WTC11 (cell line): ENCODE measurements around the gene FAM204A. TPM values are rescaled to one million over a fixed set of nuclear protein-coding genes. Genes with fewer than 3 reads are reported as not detected.

Experiments used
- ATAC-seq: fragments of 200-7000 bp; cut with Tn5 transposase; 2 replicates; pipeline ENCODE4 v1.10.0; 2021; ENCODE audit warnings: mild to moderate bottlenecking, moderate library complexity
- CTCF ChIA-PET: fragments of 300-600 bp; sonication (Branson Sonifier 250); formaldehyde crosslinking; loops from one replicate; lab custom pipeline; 2021; ENCODE audit warnings: antibody characterized with exemption; lab: Charles Lee
- POLR2A ChIA-PET: fragments of 350-600 bp; sonication (Branson Sonifier 250); formaldehyde crosslinking; loops from one replicate; lab custom pipeline; 2021; ENCODE audit warnings: antibody characterized with exemption; lab: Charles Lee
- DNase-seq: peaks from one replicate; pipeline ENCODE4 v3.0.0; 2021; ENCODE audit warnings: low spot score
- H3K27ac Mint-ChIP-seq: 2 replicates; pipeline ENCODE4 v1.8.0; 2021; ENCODE audit warnings: mixed read lengths
- H3K27me3 Mint-ChIP-seq: 2 replicates; pipeline ENCODE4 v1.8.0; 2021; ENCODE audit warnings: low read depth, mild to moderate bottlenecking, moderate library complexity, mixed read lengths
- H3K36me3 Mint-ChIP-seq: 2 replicates; pipeline ENCODE4 v1.8.0; 2021; ENCODE audit warnings: mixed read lengths
- H3K4me1 Mint-ChIP-seq: 2 replicates; pipeline ENCODE4 v1.8.0; 2022; ENCODE audit warnings: mixed read lengths
- H3K4me3 Mint-ChIP-seq: 2 replicates; pipeline ENCODE4 v1.8.0; 2021; ENCODE audit warnings: mild to moderate bottlenecking, moderate library complexity, mixed read lengths
- H3K9me3 Mint-ChIP-seq: 2 replicates; pipeline ENCODE4 v1.8.0; 2021; ENCODE audit warnings: mixed read lengths
- ARID4B ChIP-seq: sonication (generic); formaldehyde crosslinking; IDR thresholded peaks from 2 replicates; pipeline ENCODE4 v1.8.0; 2023; ENCODE audit warnings: missing genetic modification reagents, mild to moderate bottlenecking, borderline replicate concordance
- CBFB ChIP-seq: sonication (generic); formaldehyde crosslinking; IDR thresholded peaks from 2 replicates; pipeline ENCODE4 v1.8.1; 2022; ENCODE audit warnings: mild to moderate bottlenecking, low read depth, missing genetic modification reagents
- CDX4 ChIP-seq: fragments of 250-450 bp; sonication (Bioruptor Pico); IDR thresholded peaks from 2 replicates; pipeline ENCODE4 v1.9.0; 2021; ENCODE audit warnings: moderate library complexity, mild to moderate bottlenecking, inconsistent platforms, borderline replicate concordance
- CREM ChIP-seq: sonication (generic); formaldehyde crosslinking; IDR thresholded peaks from 2 replicates; pipeline ENCODE4 v1.8.1; 2022; ENCODE audit warnings: mild to moderate bottlenecking, missing genetic modification reagents, moderate library complexity
- ESRRA ChIP-seq: sonication (generic); formaldehyde crosslinking; IDR thresholded peaks from 2 replicates; pipeline ENCODE4 v1.8.1; 2022; ENCODE audit warnings: mild to moderate bottlenecking, missing genetic modification reagents, borderline replicate concordance
- JAZF1 ChIP-seq: fragments of 250-450 bp; sonication (Bioruptor Pico); IDR thresholded peaks from 2 replicates; pipeline ENCODE4 v1.9.0; 2021; ENCODE audit warnings: moderate library complexity, mild to moderate bottlenecking, inconsistent platforms
- MLX ChIP-seq: sonication (generic); formaldehyde crosslinking; IDR thresholded peaks from 2 replicates; pipeline ENCODE4 v1.8.1; 2023; ENCODE audit warnings: mild to moderate bottlenecking, missing genetic modification reagents, moderate library complexity
- MXD4 ChIP-seq: fragments of 250-450 bp; sonication (Bioruptor Pico); IDR thresholded peaks from 2 replicates; pipeline ENCODE4 v1.8.0; 2021; ENCODE audit warnings: mild to moderate bottlenecking, moderate library complexity, borderline replicate concordance
- NFE2L1 ChIP-seq: sonication (generic); formaldehyde crosslinking; IDR thresholded peaks from 2 replicates; pipeline ENCODE4 v1.8.1; 2023; ENCODE audit warnings: missing genetic modification reagents
- NR3C1 ChIP-seq: sonication (generic); formaldehyde crosslinking; conservative IDR thresholded peaks from 2 replicates; pipeline ENCODE4 v1.8.1; 2023; ENCODE audit warnings: low read depth, mild to moderate bottlenecking, missing genetic modification reagents
- PRDM15 ChIP-seq: sonication (generic); formaldehyde crosslinking; IDR thresholded peaks from 2 replicates; pipeline ENCODE4 v1.8.0; 2022; ENCODE audit warnings: missing genetic modification reagents
- SOX15 ChIP-seq: fragments of 250-450 bp; sonication (Bioruptor Pico); IDR thresholded peaks from 2 replicates; pipeline ENCODE4 v1.9.0; 2021; ENCODE audit warnings: mild to moderate bottlenecking
- TCF7 ChIP-seq: sonication (generic); formaldehyde crosslinking; IDR thresholded peaks from 2 replicates; pipeline ENCODE4 v1.8.0; 2022; ENCODE audit warnings: mild to moderate bottlenecking, low read depth, missing genetic modification reagents, moderate library complexity
- TEAD4 ChIP-seq: sonication (generic); formaldehyde crosslinking; IDR thresholded peaks from 2 replicates; pipeline ENCODE4 v1.8.0; 2022; ENCODE audit warnings: mild to moderate bottlenecking, missing genetic modification reagents
- ZBTB21 ChIP-seq: sonication (generic); formaldehyde crosslinking; IDR thresholded peaks from 2 replicates; pipeline ENCODE4 v1.8.1; 2023; ENCODE audit warnings: mild to moderate bottlenecking, missing genetic modification reagents, borderline replicate concordance
- ZMAT4 ChIP-seq: fragments of 250-450 bp; sonication (Bioruptor Pico); IDR thresholded peaks from 2 replicates; pipeline ENCODE4 v1.9.0; 2021; ENCODE audit warnings: mild to moderate bottlenecking
- ZNF263 ChIP-seq: sonication (generic); formaldehyde crosslinking; IDR thresholded peaks from 2 replicates; pipeline ENCODE4 v1.8.1; 2022; ENCODE audit warnings: low read depth, mild to moderate bottlenecking, moderate library complexity, missing genetic modification reagents
- ZNF396 ChIP-seq: fragments of 250-450 bp; sonication (Bioruptor Pico); IDR thresholded peaks from 2 replicates; pipeline ENCODE4 v1.8.0; 2021; ENCODE audit warnings: mild to moderate bottlenecking, moderate library complexity, borderline replicate concordance
- ZNF532 ChIP-seq: fragments of 250-450 bp; sonication (Bioruptor Pico); IDR thresholded peaks from 2 replicates; pipeline ENCODE4 v1.9.0; 2021; ENCODE audit warnings: mild to moderate bottlenecking, borderline replicate concordance
- total RNA-seq: library from RNA; stranded (reverse); gene quantifications from 3 replicates; pipeline ENCODE4 v1.2.3, GENCODE V29; 2021

FAM204A gene
- total RNA-seq, 1 experiment from 2014 or later: 33.3 TPM

GRCh38 chr10:118308664-118309063, 33.5 kb downstream of the FAM204A start:
- CTCF ChIA-PET: no interaction called here
- Mint-ChIP-seq H3K9me3 (no peaks in the 10 kb centered on the region), H3K27me3 (no peaks in the 10 kb centered on the region), H3K4me1 (no peaks in the 10 kb centered on the region), H3K4me3 (no peak overlapping the region), H3K36me3 (peaks cover 6% of the 10 kb centered on the region; the same call in 1 of the 2 replicates), H3K27ac (no peak overlapping the region)
- TF ChIP-seq ZNF396 (CRISPR knock-in tag): no peak
- TF ChIP-seq ESRRA (CRISPR knock-in tag): no peak
- no peak for TF ChIP-seq ZMAT4
- no peak for TF ChIP-seq CBFB (CRISPR knock-in tag)
- no peak for TF ChIP-seq PRDM15
- no peak for TF ChIP-seq MLX (CRISPR knock-in tag)
- TF ChIP-seq CDX4: no peak
- no peak for TF ChIP-seq ARID4B (CRISPR knock-in tag)
- no peak for TF ChIP-seq MXD4 (CRISPR knock-in tag)
- TF ChIP-seq CREM (CRISPR knock-in tag): no peak
- no peak for TF ChIP-seq NR3C1 (CRISPR knock-in tag)
- TF ChIP-seq NFE2L1 (CRISPR knock-in tag): no peak
- TF ChIP-seq ZNF532 (CRISPR knock-in tag): no peak
- TF ChIP-seq TCF7: no peak
- no peak for TF ChIP-seq SOX15 (CRISPR knock-in tag)
- no peak for TF ChIP-seq TEAD4 (CRISPR knock-in tag)
- no peak for TF ChIP-seq JAZF1 (CRISPR knock-in tag)
- no peak for TF ChIP-seq ZNF263 (CRISPR knock-in tag)
- TF ChIP-seq ZBTB21 (CRISPR knock-in tag): no peak
- POLR2A ChIA-PET: no interaction called here
- peak; percentile 64 for ATAC-seq
- peak; percentile 18 for DNase-seq
